ENCODE results near the gene TMEM248. TPM values are rescaled to one million over a fixed set of nuclear protein-coding genes. Genes with fewer than 3 reads are reported as not detected.

Gene TMEM248
- total and polyA plus RNA-seq, 2 of the 13 experiments (the other 11 are each of a cell fraction or from before 2014, with no cell fraction given) = 54.3 to 109 TPM

- TF ChIP-seq SKI (IDR thresholded peaks at IDR 0.05; ENCODE audit: partially characterized antibody) (peak; percentile 3), POGK (CRISPR knock-in tag; conservative IDR thresholded peaks at IDR 0.05) (no peak), ZNF441 (CRISPR knock-in tag; IDR thresholded peaks at IDR 0.05; ENCODE audit: borderline replicate concordance) (peak; percentile 2; the same call in 1 of the 2 replicates), LCORL (IDR thresholded peaks at IDR 0.05) (no peak), LCORL (CRISPR knock-in tag; IDR thresholded peaks at IDR 0.05) (no peak), THYN1 (CRISPR knock-in tag; IDR thresholded peaks at IDR 0.05; ENCODE audit: borderline replicate concordance, low read depth) (no peak), ZFP82 (CRISPR knock-in tag; IDR thresholded peaks at IDR 0.05; ENCODE audit: borderline replicate concordance) (no peak), RFX5 (IDR thresholded peaks at IDR 0.05; ENCODE audit: low read depth, low read length) (no peak), NFATC3 (CRISPR knock-in tag; IDR thresholded peaks at IDR 0.05) (no peak), ZEB1 (IDR thresholded peaks at IDR 0.05; ENCODE audit: insufficient replicate concordance, low read depth) (no peak), PBX2 (CRISPR knock-in tag; IDR thresholded peaks at IDR 0.05) (no peak), CHCHD3 (CRISPR knock-in tag; IDR thresholded peaks at IDR 0.05) (no peak), HMG20A (CRISPR knock-in tag; IDR thresholded peaks at IDR 0.05; ENCODE audit: borderline replicate concordance) (no peak), GZF1 (CRISPR knock-in tag; IDR thresholded peaks at IDR 0.05) (no peak), ELF1 (CRISPR knock-in tag; IDR thresholded peaks at IDR 0.05) (no peak), DR1 (CRISPR knock-in tag; IDR thresholded peaks at IDR 0.05) (no peak), TCF12 (IDR thresholded peaks at IDR 0.05) (no peak), TCF12 (CRISPR knock-in tag; IDR thresholded peaks at IDR 0.05) (no peak), CEBPB (IDR thresholded peaks at IDR 0.05; ENCODE audit: borderline replicate concordance, low read depth, low read length) (no peak), ZNF224 (CRISPR knock-in tag; IDR thresholded peaks at IDR 0.05) (no peak), ZFY (CRISPR knock-in tag; IDR thresholded peaks at IDR 0.05) (peak; percentile 11; the same call in 1 of the 2 replicates), ATF7-NPFF (CRISPR knock-in tag; IDR thresholded peaks at IDR 0.05; ENCODE audit: low read depth) (0 out of 2 replicates have a peak, but pooled peaks have one; percentile 4), MTF1 (CRISPR knock-in tag; IDR thresholded peaks at IDR 0.05) (no peak), PCBP1 (IDR thresholded peaks at IDR 0.05; ENCODE audit: borderline replicate concordance, low read depth, low read length) (no peak)
- TF ChIP-seq, protein P1, sequence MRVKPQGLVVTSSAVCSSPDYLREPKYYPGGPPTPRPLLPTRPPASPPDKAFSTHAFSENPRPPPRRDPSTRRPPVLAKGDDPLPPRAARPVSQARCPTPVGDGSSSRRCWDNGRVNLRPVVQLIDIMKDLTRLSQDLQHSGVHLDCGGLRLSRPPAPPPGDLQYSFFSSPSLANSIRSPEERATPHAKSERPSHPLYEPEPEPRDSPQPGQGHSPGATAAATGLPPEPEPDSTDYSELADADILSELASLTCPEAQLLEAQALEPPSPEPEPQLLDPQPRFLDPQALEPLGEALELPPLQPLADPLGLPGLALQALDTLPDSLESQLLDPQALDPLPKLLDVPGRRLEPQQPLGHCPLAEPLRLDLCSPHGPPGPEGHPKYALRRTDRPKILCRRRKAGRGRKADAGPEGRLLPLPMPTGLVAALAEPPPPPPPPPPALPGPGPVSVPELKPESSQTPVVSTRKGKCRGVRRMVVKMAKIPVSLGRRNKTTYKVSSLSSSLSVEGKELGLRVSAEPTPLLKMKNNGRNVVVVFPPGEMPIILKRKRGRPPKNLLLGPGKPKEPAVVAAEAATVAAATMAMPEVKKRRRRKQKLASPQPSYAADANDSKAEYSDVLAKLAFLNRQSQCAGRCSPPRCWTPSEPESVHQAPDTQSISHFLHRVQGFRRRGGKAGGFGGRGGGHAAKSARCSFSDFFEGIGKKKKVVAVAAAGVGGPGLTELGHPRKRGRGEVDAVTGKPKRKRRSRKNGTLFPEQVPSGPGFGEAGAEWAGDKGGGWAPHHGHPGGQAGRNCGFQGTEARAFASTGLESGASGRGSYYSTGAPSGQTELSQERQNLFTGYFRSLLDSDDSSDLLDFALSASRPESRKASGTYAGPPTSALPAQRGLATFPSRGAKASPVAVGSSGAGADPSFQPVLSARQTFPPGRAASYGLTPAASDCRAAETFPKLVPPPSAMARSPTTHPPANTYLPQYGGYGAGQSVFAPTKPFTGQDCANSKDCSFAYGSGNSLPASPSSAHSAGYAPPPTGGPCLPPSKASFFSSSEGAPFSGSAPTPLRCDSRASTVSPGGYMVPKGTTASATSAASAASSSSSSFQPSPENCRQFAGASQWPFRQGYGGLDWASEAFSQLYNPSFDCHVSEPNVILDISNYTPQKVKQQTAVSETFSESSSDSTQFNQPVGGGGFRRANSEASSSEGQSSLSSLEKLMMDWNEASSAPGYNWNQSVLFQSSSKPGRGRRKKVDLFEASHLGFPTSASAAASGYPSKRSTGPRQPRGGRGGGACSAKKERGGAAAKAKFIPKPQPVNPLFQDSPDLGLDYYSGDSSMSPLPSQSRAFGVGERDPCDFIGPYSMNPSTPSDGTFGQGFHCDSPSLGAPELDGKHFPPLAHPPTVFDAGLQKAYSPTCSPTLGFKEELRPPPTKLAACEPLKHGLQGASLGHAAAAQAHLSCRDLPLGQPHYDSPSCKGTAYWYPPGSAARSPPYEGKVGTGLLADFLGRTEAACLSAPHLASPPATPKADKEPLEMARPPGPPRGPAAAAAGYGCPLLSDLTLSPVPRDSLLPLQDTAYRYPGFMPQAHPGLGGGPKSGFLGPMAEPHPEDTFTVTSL (CRISPR knock-in tag; IDR thresholded peaks at IDR 0.05; ENCODE audit: borderline replicate concordance) = no peak
Measured at GRCh38 chr7:66921396-66921917, 432 bp downstream of the TMEM248 start (continued).
